AML-193 (cell line): Measurements from ENCODE around the gene NGRN.

ENCODE experiments used
- DNase-seq, 2 experiments: peaks; one replicate each; lab custom pipeline; 2025; lab: John Stamatoyannopoulos, UW

NGRN gene

GRCh38 chr15:90318591-90318990, 53.1 kb downstream of the NGRN start:
- no peak for DNase-seq

GRCh38 chr15:90320062-90320884, 54.8 kb downstream of the NGRN start:
- DNase-seq, result peak; percentile 67 to 71

GRCh38 chr15:90320885-90321278, 55.4 kb downstream of the NGRN start:
- DNase-seq, result no peak
